Measurements from ENCODE around the gene OFD1.

OFD1 gene

GRCh38 chrX:13692771-13693231, 41.7 kb upstream of the OFD1 start:
- Histone ChIP-seq H3K4ac (ENCODE audit: low read depth, low read length) (no peak overlapping the region), H3K4me2 (ENCODE audit: low read length) (no peak overlapping the region), H3K18ac (ENCODE audit: low read length) (no peak overlapping the region), H4K8ac (ENCODE audit: low read depth, low read length) (no peak overlapping the region), H2AFZ (ENCODE audit: insufficient read depth, low read length, poor library complexity) (no peak overlapping the region), H3K27ac (ENCODE audit: low read depth, low read length) (peak overlapping the region; percentile 7), H2AK5ac (ENCODE audit: low read length) (no peak overlapping the region), H3K4me1 (ENCODE audit: control insufficient read depth in 1 of 2, insufficient read depth in 2 of 2, low read length in 2 of 2) (peaks cover 7 to 12% of the 10 kb centered on the region in 2 experiments), H3K14ac (ENCODE audit: low read length) (no peak overlapping the region), H3K4me3 (ENCODE audit: low read depth, low read length) (no peak overlapping the region), H2BK12ac (ENCODE audit: low read length) (no peak overlapping the region), H2BK120ac (ENCODE audit: insufficient read depth, low read length, poor library complexity) (no peak overlapping the region), H2BK5ac (ENCODE audit: low read depth, low read length, poor library complexity) (no peak overlapping the region), H4K12ac (ENCODE audit: low read depth, low read length) (no peak overlapping the region), H3K36me3 (ENCODE audit: control insufficient read depth in 1 of 2, insufficient read depth in 2 of 2, low read length in 2 of 2) (peaks cover 0 to 3% of the 10 kb centered on the region in 2 experiments), H3K9me3 (ENCODE audit: insufficient read depth, low read depth, low read length) (no peaks in the 10 kb centered on the region), H3K9ac (ENCODE audit: low read length) (no peak overlapping the region), H3K79me2 (ENCODE audit: control insufficient read depth, insufficient read depth, low read length, poor library complexity) (peaks cover 16% of the 10 kb centered on the region), H3K79me1 (ENCODE audit: low read length) (peaks cover 8% of the 10 kb centered on the region), H3K27me3 (ENCODE audit: insufficient read depth, low read length) (no peaks in the 10 kb centered on the region), H4K91ac (ENCODE audit: low read depth, low read length) (no peak overlapping the region), H3K23ac (ENCODE audit: low read length) (no peak overlapping the region)
- WGBS (ENCODE audit: extremely low coverage, insufficient coverage, insufficient read length): no CpG with 5 or more reads among the region's 5 CpGs
- DNase-seq: peak in 1 of 2 donors; percentile 70

DNA sequence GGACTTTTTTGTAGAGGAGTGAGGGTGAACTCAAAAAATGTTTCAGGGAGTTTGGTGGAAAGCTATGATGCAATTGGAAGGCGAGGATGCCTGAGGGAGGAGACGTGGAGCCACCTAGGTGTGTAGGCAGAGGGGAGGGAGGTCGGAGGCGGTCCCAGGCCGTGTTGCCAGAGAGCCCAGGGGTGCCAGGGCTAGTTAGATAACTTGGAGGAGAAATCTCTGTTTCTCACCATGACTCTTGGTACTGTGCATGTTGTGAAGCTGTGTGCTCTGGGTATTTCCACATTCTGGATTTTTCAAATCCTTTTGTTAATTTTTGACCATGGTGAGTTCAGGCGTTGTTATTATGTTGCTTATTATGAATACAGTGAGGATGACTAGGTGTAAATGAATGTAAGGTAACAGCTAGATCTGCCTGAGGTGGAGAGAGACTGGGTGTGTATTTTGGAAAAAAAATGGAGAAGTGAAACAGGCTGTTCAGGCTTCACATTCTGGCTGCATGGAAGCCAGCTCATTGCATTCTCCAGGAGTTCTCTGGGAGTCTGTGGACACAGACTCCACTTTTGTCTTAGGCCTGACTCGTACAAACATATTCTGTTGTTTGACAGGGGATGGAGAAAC, 41.1 kb upstream of the OFD1 start:
- Histone ChIP-seq H3K23ac (ENCODE audit: low read length) (no peak overlapping the region), H4K8ac (ENCODE audit: low read depth, low read length) (no peak overlapping the region), H2AK5ac (ENCODE audit: low read length) (no peak overlapping the region), H4K91ac (ENCODE audit: low read depth, low read length) (no peak overlapping the region), H2BK120ac (ENCODE audit: insufficient read depth, low read length, poor library complexity) (no peak overlapping the region), H2BK12ac (ENCODE audit: low read length) (peak overlapping the region; percentile 53), H3K4me3 (ENCODE audit: low read depth, low read length) (no peak overlapping the region), H3K9me3 (ENCODE audit: insufficient read depth, low read depth, low read length) (no peaks in the 10 kb centered on the region), H3K27ac (ENCODE audit: low read depth, low read length) (peak overlapping the region; percentile 67), H3K36me3 (ENCODE audit: control insufficient read depth in 1 of 2, insufficient read depth in 2 of 2, low read length in 2 of 2) (peaks cover 0 to 3% of the 10 kb centered on the region in 2 experiments), H2AFZ (ENCODE audit: insufficient read depth, low read length, poor library complexity) (peak overlapping the region; percentile 35), H4K12ac (ENCODE audit: low read depth, low read length) (no peak overlapping the region), H3K27me3 (ENCODE audit: insufficient read depth, low read length) (no peaks in the 10 kb centered on the region), H3K18ac (ENCODE audit: low read length) (no peak overlapping the region), H3K79me1 (ENCODE audit: low read length) (peaks cover 8% of the 10 kb centered on the region), H3K9ac (ENCODE audit: low read length) (no peak overlapping the region), H3K79me2 (ENCODE audit: control insufficient read depth, insufficient read depth, low read length, poor library complexity) (peaks cover 16% of the 10 kb centered on the region), H3K4ac (ENCODE audit: low read depth, low read length) (no peak overlapping the region), H3K4me1 (ENCODE audit: control insufficient read depth in 1 of 2, insufficient read depth in 2 of 2, low read length in 2 of 2) (peaks cover 7 to 12% of the 10 kb centered on the region in 2 experiments), H3K4me2 (ENCODE audit: low read length) (peak overlapping the region; percentile 5), H3K14ac (ENCODE audit: low read length) (no peak overlapping the region), H2BK5ac (ENCODE audit: low read depth, low read length, poor library complexity) (no peak overlapping the region)
- DNase-seq: peak; percentile 39 to 73
- no CpG with 5 or more reads among the region's 7 CpGs for WGBS (ENCODE audit: extremely low coverage, insufficient coverage, insufficient read length)

- Histone ChIP-seq H4K12ac (ENCODE audit: low read depth, low read length) (no peak overlapping the region), H3K18ac (ENCODE audit: low read length) (no peak overlapping the region), H3K4ac (ENCODE audit: low read depth, low read length) (peak overlapping the region; percentile 86), H3K4me3 (ENCODE audit: low read depth, low read length) (no peak overlapping the region), H3K27ac (ENCODE audit: low read depth, low read length) (no peak overlapping the region), H2AK5ac (ENCODE audit: low read length) (no peak overlapping the region), H3K79me1 (ENCODE audit: low read length) (peaks cover 4% of the 10 kb centered on the region), H3K9ac (ENCODE audit: low read length) (no peak overlapping the region), H3K27me3 (ENCODE audit: insufficient read depth, low read length) (no peaks in the 10 kb centered on the region), H2BK5ac (ENCODE audit: low read depth, low read length, poor library complexity) (peak overlapping the region; percentile 49), H2AFZ (ENCODE audit: insufficient read depth, low read length, poor library complexity) (no peak overlapping the region), H3K4me1 (ENCODE audit: control insufficient read depth in 1 of 2, insufficient read depth in 2 of 2, low read length in 2 of 2) (peaks cover 7 to 12% of the 10 kb centered on the region in 2 experiments), H3K23ac (ENCODE audit: low read length) (no peak overlapping the region), H2BK12ac (ENCODE audit: low read length) (no peak overlapping the region), H3K36me3 (ENCODE audit: control insufficient read depth in 1 of 2, insufficient read depth in 2 of 2, low read length in 2 of 2) (peaks cover 0 to 3% of the 10 kb centered on the region in 2 experiments), H3K4me2 (ENCODE audit: low read length) (peak overlapping the region; percentile 4), H3K14ac (ENCODE audit: low read length) (no peak overlapping the region), H3K9me3 (ENCODE audit: insufficient read depth, low read depth, low read length) (no peaks in the 10 kb centered on the region), H4K91ac (ENCODE audit: low read depth, low read length) (no peak overlapping the region), H3K79me2 (ENCODE audit: control insufficient read depth, insufficient read depth, low read length, poor library complexity) (peaks cover 12% of the 10 kb centered on the region), H4K8ac (ENCODE audit: low read depth, low read length) (no peak overlapping the region), H2BK120ac (ENCODE audit: insufficient read depth, low read length, poor library complexity) (no peak overlapping the region)
- DNase-seq: no peak
- WGBS (ENCODE audit: extremely low coverage, insufficient coverage, insufficient read length): no CpG with 5 or more reads among the region's 2 CpGs
Measured at GRCh38 chrX:13694359-13694758, 40.2 kb upstream of the OFD1 start.

- WGBS (ENCODE audit: extremely low coverage, insufficient coverage, insufficient read length): no CpG with 5 or more reads among the region's 8 CpGs
- no peak overlapping the region for H3K18ac ChIP-seq (ENCODE audit: low read length)
- no peak overlapping the region for H2AK5ac ChIP-seq (ENCODE audit: low read length)
- no peak overlapping the region for H3K9ac ChIP-seq (ENCODE audit: low read length)
- H4K91ac ChIP-seq (ENCODE audit: low read depth, low read length): peak overlapping the region; percentile 1
- peak overlapping the region; percentile 86 for H3K4ac ChIP-seq (ENCODE audit: low read depth, low read length)
- H3K14ac ChIP-seq (ENCODE audit: low read length): peak overlapping the region; percentile 56
- no peak overlapping the region for H3K4me3 ChIP-seq (ENCODE audit: low read depth, low read length)
- peak overlapping the region; percentile 4 for H3K4me2 ChIP-seq (ENCODE audit: low read length)
- no peaks in the 10 kb centered on the region for H3K9me3 ChIP-seq (ENCODE audit: insufficient read depth, low read depth, low read length)
- DNase-seq: no peak
- no peaks in the 10 kb centered on the region for H3K79me1 ChIP-seq (ENCODE audit: low read length)
- no peak overlapping the region for H2AFZ ChIP-seq (ENCODE audit: insufficient read depth, low read length, poor library complexity)
- H2BK12ac ChIP-seq (ENCODE audit: low read length): peak overlapping the region; percentile 58
- H3K36me3 ChIP-seq (ENCODE audit: control insufficient read depth in 1 of 2, insufficient read depth in 2 of 2, low read length in 2 of 2): peaks cover 0 to 3% of the 10 kb centered on the region in 2 experiments
- H4K12ac ChIP-seq (ENCODE audit: low read depth, low read length): no peak overlapping the region
- no peak overlapping the region for H2BK120ac ChIP-seq (ENCODE audit: insufficient read depth, low read length, poor library complexity)
- peaks cover 9% of the 10 kb centered on the region for H3K79me2 ChIP-seq (ENCODE audit: control insufficient read depth, insufficient read depth, low read length, poor library complexity)
- H3K27me3 ChIP-seq (ENCODE audit: insufficient read depth, low read length): no peaks in the 10 kb centered on the region
- peaks cover 7 to 12% of the 10 kb centered on the region in 2 experiments for H3K4me1 ChIP-seq (ENCODE audit: control insufficient read depth in 1 of 2, insufficient read depth in 2 of 2, low read length in 2 of 2)
- H4K8ac ChIP-seq (ENCODE audit: low read depth, low read length): peak overlapping the region; percentile 10
- peak overlapping the region; percentile 49 for H2BK5ac ChIP-seq (ENCODE audit: low read depth, low read length, poor library complexity)
- H3K27ac ChIP-seq (ENCODE audit: low read depth, low read length): peak overlapping the region; percentile 17
- H3K23ac ChIP-seq (ENCODE audit: low read length): no peak overlapping the region
Measured at GRCh38 chrX:13694983-13695382, 39.6 kb upstream of the OFD1 start.
